Stimulated activated CD4-positive, alpha-beta T cell treated with anti-CD3 and anti-CD28 coated beads, Interleukin-4, amount 100 ng/mL, for 4 hours (primary cell): ENCODE results near the gene MRPS27.
A peak's percentile ranks its signal among the peaks of the same experiment; 100 is the strongest.

Source experiments
- DNase-seq, 2 experiments: peaks; one replicate each; pipeline ENCODE4 v3.0.0-alpha.2; 2020

MRPS27 gene

GRCh38 chr5:72290356-72291133 lies 29.5 kb downstream of the MRPS27 start:
- no peak for DNase-seq

DNA sequence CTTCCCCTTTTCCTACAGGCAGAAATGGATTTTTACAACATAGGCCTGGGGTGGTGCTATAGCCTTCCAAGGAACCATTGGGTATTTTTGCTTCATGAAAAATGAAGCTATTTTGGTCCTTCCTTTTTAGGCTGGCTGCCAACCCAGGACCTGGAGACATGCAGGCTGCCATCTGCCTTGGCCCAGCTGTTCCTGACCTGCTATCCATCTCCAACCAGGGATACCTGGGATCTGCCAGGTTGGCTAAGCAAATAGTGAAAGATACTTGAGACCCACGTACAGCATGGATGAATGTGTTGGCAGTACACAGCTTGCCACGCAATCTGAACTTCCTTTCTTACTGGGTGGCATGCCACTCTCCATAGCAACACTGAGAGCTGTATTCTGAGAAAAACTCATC lies 31.1 kb downstream of the MRPS27 start:
- no peak for DNase-seq

DNA sequence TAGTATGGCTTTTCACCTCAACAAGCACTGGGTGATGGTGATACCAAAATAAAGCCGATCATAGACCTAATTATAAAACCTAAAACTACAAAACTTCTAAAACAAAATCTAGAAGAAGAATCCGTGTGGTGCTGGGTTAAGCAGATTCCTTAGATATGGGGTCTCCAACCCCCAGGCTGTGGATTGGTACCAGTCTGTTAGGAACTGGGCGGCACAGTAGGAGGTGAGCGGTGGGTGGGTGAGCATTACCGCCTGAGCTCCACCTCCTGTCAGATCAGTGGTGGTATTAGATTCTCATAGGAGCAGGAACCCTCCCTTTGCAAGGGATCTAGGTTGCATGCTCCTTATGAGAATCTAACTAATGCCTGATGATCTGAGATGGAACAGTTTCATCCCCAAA lies 33.2 kb downstream of the MRPS27 start:
- DNase-seq: no peak

GRCh38 chr5:72285424-72285821 lies 34.6 kb downstream of the MRPS27 start:
- no peak for DNase-seq

DNA sequence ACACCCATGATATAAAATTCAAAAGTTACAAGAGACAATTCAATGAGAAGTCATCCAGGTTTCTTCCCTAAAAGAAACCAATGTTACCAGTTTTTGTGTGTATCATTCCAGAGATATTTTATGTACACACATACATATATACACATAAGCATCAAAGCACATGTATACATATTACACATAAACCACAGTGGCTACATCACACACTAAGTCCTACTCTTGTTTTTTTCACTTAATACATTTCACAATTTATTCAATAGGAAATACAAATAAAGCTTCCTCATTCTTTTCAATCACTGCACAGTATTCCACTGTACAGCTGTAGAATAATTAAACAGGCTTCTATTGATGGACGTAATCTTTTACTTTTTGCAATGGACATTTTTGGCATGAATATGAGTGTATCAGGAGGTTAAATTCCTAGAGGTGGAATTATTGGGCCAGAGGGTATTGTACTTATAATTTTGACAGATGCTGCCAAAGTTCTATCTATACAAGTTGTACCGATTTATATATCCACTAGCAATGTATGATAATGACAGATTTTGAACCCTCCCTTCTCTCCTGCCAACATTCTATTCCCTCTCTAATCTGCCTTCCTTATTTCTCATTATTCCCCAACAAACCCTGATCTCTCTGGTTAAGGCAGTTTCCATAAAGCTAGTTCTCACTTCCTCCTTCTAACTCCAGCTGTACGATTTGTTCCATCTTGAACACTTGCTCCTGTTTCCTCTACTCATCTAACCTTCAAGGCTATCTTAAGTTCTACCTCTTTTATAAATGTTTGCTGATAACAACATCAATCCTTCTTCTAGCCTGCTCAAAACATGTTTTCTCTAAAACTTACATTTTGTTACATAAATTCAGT lies 35.2 kb downstream of the MRPS27 start:
- DNase-seq: no peak

DNA sequence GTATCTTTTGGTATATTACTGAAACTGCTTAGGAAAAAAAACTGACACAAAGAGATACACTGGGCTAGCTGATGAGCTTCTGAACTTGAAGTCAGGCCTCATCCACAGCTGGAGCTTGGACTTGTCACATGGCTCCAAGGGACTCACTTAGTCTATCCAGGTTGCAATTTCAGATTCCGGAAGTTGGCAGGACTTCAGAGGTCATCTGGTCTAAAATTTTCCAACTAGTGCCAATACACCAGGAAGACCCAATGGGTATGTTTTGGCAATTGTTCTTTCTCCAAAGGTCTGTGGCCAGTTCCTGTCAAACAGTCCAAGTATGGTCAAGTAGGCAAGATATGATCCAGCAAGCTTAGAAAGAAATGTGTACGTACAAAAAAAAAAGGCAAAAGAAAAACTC lies 36.7 kb downstream of the MRPS27 start:
- no peak for DNase-seq

GRCh38 chr5:72282878-72283277 lies 37.2 kb downstream of the MRPS27 start:
- no peak for DNase-seq

DNA sequence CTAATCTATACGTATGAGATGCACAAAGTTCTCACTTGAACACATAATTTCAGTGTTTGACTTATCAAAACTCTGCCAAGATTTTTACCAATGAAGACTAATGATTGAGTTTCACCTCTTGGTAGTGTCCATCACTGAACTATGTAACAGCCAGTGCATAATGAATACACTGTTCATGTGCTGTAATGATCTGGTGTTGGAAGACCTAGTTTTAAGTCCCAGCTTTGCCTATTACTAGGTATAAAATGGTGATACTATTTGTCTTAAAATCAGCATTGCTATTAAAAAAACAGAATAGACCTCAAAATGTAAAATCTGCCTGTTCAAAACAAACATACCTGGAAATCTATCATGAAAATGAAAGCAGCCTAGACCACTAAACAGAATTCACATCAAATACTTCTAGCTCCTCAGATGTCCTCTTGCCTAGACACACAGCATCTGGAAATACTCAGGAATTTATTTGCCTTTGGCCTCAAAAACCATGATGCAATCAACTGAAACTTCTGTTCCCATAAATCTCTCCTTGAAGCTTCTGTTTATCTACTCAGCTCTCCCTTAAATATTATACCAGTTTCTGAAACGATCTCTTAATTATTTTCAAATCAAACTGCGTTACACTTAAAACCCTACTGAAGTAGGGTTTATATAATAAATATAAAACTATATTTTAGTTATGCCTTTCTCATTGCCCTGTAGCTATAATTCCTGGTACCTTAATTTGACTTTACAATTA lies 38.1 kb downstream of the MRPS27 start:
- no peak for DNase-seq

GRCh38 chr5:72281430-72281763 lies 38.6 kb downstream of the MRPS27 start:
- no peak for DNase-seq

- no peak for DNase-seq
Observed at GRCh38 chr5:72280581-72281069, 39.4 kb downstream of the MRPS27 start.

- DNase-seq: no peak
Observed at GRCh38 chr5:72276219-72276752, 43.8 kb downstream of the MRPS27 start.

GRCh38 chr5:72273547-72273946 lies 46.5 kb downstream of the MRPS27 start:
- no peak for DNase-seq

GRCh38 chr5:72272398-72272797 lies 47.6 kb downstream of the MRPS27 start:
- no peak for DNase-seq

DNA sequence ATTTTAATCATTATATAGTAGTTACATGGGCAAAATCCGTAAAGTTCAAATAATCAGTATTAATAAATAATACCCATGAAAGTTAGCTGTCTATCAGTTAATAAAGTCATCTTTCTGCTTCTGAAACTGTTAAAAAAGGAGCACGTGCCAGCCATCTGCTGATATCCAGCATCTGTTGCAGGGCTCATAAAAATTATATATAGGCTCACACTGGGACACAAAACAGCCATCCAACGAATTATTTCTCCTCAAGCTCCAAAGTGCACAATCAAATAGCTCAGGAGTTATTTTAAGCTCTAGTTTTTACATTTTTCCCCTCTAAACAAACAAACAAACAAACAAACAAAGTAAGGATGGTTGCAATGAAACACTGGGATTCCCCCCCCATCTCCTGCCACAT lies 48.3 kb downstream of the MRPS27 start:
- no peak for DNase-seq

DNA sequence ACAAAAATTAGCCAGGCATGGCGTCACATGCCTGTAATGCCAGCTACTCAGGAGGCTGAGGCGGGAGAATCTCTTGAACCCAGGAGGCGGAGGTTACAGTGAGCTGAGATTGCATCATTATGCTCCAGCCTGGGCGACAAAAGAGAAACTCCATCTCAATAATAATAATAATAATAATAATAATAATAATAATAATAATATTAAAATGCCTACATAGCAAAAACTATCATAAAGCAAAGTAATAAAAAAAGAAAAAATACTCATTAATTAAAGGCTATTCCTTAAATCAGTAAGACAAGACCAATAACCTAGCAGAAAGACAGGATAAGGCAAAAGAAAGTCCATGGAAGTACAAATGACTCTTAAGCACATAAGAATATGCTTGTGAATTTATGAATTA lies 50.0 kb downstream of the MRPS27 start:
- DNase-seq: no peak

DNA sequence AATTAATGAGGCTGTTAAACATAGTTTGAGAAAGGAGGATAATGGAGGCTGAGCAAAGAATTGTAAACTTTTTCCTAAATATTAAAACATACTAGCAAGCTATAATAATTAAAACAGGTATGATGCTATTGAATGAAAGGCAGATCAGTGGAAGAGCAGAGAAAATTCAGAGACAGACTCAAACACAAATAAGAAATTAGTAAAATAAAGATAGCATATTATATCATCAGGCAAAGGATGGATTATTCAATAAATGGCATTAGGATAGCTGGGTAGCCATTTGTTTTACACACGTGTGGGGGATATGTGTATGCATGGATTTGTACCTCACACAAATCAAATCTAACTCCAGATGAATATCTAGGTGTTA lies 50.6 kb downstream of the MRPS27 start:
- DNase-seq: no peak

GRCh38 chr5:72268753-72269410 lies 51.2 kb downstream of the MRPS27 start:
- peak; percentile 7 to 23 for DNase-seq

DNA sequence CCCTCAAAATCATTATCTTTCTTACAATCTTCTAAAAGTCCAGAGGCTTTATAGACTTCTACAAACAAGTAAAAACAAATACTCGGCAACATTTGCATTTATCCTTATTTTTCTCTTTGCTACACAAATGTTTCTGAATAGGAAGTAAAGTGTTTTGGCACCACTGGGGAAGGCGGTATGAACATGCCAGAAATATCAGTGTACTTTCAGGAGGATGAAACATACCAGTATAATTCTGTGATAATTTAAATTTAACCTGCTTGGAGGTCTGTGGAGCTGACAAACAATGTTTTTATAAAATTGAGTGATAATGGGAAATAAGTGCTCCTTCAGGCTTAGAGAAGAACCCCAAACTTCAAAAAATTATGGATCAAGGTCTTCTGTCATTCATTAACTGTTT lies 51.8 kb downstream of the MRPS27 start:
- DNase-seq: no peak

- no peak for DNase-seq
Observed at GRCh38 chr5:72267685-72268084, 52.4 kb downstream of the MRPS27 start.

DNA sequence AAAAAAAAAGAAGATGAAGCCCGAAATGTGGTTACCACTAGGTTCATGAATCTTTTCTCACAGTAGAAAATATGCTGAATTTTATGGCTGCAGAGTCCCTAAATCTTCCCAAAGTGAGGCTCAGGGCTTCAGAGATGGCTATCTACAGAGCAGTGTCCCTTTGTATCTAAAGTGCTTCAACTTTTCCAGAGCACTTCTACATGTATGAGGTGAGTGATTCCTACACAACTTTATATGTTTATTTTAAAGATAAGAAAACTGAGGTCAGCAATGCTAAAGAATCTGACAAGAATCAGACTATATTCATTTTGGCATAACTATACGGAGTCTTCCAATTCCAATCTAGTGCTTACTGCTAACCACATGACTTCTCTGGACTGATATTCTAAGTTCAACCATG lies 53.2 kb downstream of the MRPS27 start:
- no peak for DNase-seq

GRCh38 chr5:72265032-72265877 lies 54.8 kb downstream of the MRPS27 start:
- no peak for DNase-seq

DNA sequence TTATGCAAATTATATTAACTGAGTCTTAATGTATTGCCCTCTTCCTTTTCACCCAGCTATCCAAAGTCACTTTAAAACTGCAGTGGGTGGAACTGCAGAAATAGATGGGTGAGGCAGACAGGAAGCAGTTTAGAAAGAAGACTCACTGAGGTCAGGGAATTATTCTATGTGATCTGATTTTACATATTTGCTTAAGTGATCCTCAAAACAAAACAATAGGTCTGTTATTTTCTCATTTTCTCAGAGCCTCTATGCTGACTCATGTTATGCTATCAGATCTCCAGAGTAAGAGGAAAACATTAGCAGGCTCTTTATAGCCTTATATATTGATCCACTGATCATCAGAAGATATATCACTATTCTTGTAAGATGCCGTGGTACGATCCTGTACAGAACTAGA lies 63.5 kb downstream of the MRPS27 start:
- DNase-seq: no peak
